Aorta (tissue), 5 donors: ENCODE measurements around the gene PLA2G4A. TPM values are rescaled to one million over a fixed set of nuclear protein-coding genes. Genes with fewer than 3 reads are reported as not detected.
A peak's percentile ranks its signal among the peaks of the same experiment; 100 is the strongest.

Experiments
- ATAC-seq: fragments of 200-7000 bp; cut with Tn5 transposase; one replicate; pipeline ENCODE4 v1.9.1; 2022; ENCODE audit warnings: moderate library complexity; ENCODE audit not compliant: low FRiP score
- DNase-seq, 2 donors: peaks; one replicate each; pipeline ENCODE4 v3.0.0-alpha.2; 2020
- H3K27ac ChIP-seq, 2 donors: one replicate each; pipeline ENCODE4 v1.5.1; 2013; ENCODE audit warnings: low read length in 2 of 2, mild to moderate bottlenecking in 2 of 2, moderate library complexity in 2 of 2, control low read depth in 1 of 2, inconsistent platforms in 1 of 2, low read depth in 1 of 2
- H3K27me3 ChIP-seq, 2 donors: one replicate each; pipeline ENCODE4 v1.6.1; 2013; ENCODE audit warnings: control low read depth in 1 of 2, low read length in 1 of 2, mild to moderate bottlenecking in 1 of 2, moderate library complexity in 1 of 2; ENCODE audit not compliant: insufficient read depth in 2 of 2, control insufficient read depth in 1 of 2
- H3K36me3 ChIP-seq, 2 donors: one replicate each; pipeline ENCODE4 v1.6.1; 2013; ENCODE audit warnings: control low read depth in 1 of 2, low read length in 1 of 2, mild to moderate bottlenecking in 1 of 2; ENCODE audit not compliant: insufficient read depth in 2 of 2, control insufficient read depth in 1 of 2
- H3K4me1 ChIP-seq, 2 donors: one replicate each; pipeline ENCODE4 v1.6.1; 2013; ENCODE audit warnings: low read length in 2 of 2, control low read depth in 1 of 2, mild to moderate bottlenecking in 1 of 2, moderate library complexity in 1 of 2; ENCODE audit not compliant: insufficient read depth in 2 of 2, control insufficient read depth in 1 of 2
- H3K4me3 ChIP-seq, 2 donors: one replicate each; pipeline ENCODE4 v1.5.1; 2013; ENCODE audit warnings: low read length in 2 of 2, control low read depth in 1 of 2, mild to moderate bottlenecking in 1 of 2
- H3K9me3 ChIP-seq: one replicate; pipeline ENCODE4 v1.6.1; 2013; ENCODE audit warnings: mild to moderate bottlenecking, low read length; ENCODE audit not compliant: control insufficient read depth
- WGBS, 2 donors: extraction: QIAGEN DNeasy Blood & Tissue Kit; methylation state at CpG; one replicate each; pipeline ENCODE4 v1.1.7; 2013; 5-methylcytosine and 5-hydroxymethylcytosine counted together
- intact Hi-C, 2 donors: fragments of 100-400 bp; cut with DNase I; formaldehyde crosslinking; loops; one replicate each; pipeline versions ENCODE4 v1.14.2 to v1.15.0; 2022
- polyA plus RNA-seq, 2 donors: library from polyadenylated mRNA; stranded (reverse); fragments of 200-250 nt; gene quantifications; one replicate each; pipeline ENCODE4 v1.2.3, GENCODE V29; 2013
- total RNA-seq, 2 donors: library from RNA; stranded (reverse); fragmentation: NEBNext Ultra II Directional; extraction: Animal tissue kit (Norgen Biotek cat#: 25700); gene quantifications; one replicate each; pipeline ENCODE4 v1.2.1, GENCODE V29; 2021
- donor health status: healthy with polysubstance abuse.
- donor health status: Bipolar disorder and iron deficiency.
- donor health status: DM: no; HTN: no; CAD: no.
- donor health status: DM: no; HTN: no; CAD: no.
- donor health status: DM: yes; HTN: yes; CAD: no.

Gene PLA2G4A
- total and polyA plus RNA-seq, 4 donors = 4.6 to 11.8 (median 7.9) TPM

- ATAC-seq = no peak
- 34 to 37% methylated on average over 2 of the region's 2 CpGs for WGBS, 2 donors
- Histone ChIP-seq H3K27ac (no peak overlapping the region), H3K9me3 (no peaks in the 10 kb centered on the region), H3K4me1 (peaks cover 0 to 2% of the 10 kb centered on the region in 2 donors), H3K27me3 (no peaks in the 10 kb centered on the region), H3K4me3 (no peak overlapping the region), H3K36me3 (no peaks in the 10 kb centered on the region)
- intact Hi-C loops = no loop called here
- DNase-seq = no peak
Measured at GRCh38 chr1:186888367-186888766, 59.6 kb downstream of the PLA2G4A start.

- Histone ChIP-seq H3K27ac (no peak overlapping the region), H3K4me3 (no peak overlapping the region), H3K4me1 (peaks cover 0 to 3% of the 10 kb centered on the region in 2 donors), H3K36me3 (no peaks in the 10 kb centered on the region), H3K27me3 (no peaks in the 10 kb centered on the region), H3K9me3 (no peaks in the 10 kb centered on the region)
- ATAC-seq = no peak
- DNase-seq = no peak
- intact Hi-C loops = no loop called here
Measured at GRCh38 chr1:186892936-186893335, 64.2 kb downstream of the PLA2G4A start.

- H3K4me1 ChIP-seq = peaks cover 0 to 2% of the 10 kb centered on the region in 2 donors
- intact Hi-C loops = no loop called here
- H3K36me3 ChIP-seq = no peaks in the 10 kb centered on the region
- DNase-seq (no peak), ATAC-seq (peak; percentile 51)
- no peaks in the 10 kb centered on the region for H3K27me3 ChIP-seq
- H3K9me3 ChIP-seq = no peaks in the 10 kb centered on the region
- H3K4me3 ChIP-seq = no peak overlapping the region
- H3K27ac ChIP-seq = no peak overlapping the region
Measured at GRCh38 chr1:186894415-186894814, 65.7 kb downstream of the PLA2G4A start.

- Histone ChIP-seq H3K9me3 (no peaks in the 10 kb centered on the region), H3K4me1 (peaks cover 0 to 2% of the 10 kb centered on the region in 2 donors), H3K27ac (no peak overlapping the region), H3K4me3 (no peak overlapping the region), H3K36me3 (no peaks in the 10 kb centered on the region), H3K27me3 (no peaks in the 10 kb centered on the region)
- ATAC-seq (peak; percentile 17), DNase-seq (no peak)
- intact Hi-C loops = no loop called here
- WGBS, 2 donors = 76 to 83% methylated on average over 1 of the region's 1 CpG
Measured at GRCh38 chr1:186896211-186896610, 67.5 kb downstream of the PLA2G4A start.

GRCh38 chr1:186897008-186897407 is 68.3 kb downstream of the PLA2G4A start:
- 37 to 49% methylated on average over 3 of the region's 3 CpGs for WGBS, 2 donors
- Histone ChIP-seq H3K27me3 (no peaks in the 10 kb centered on the region), H3K4me1 (peaks cover 0 to 2% of the 10 kb centered on the region in 2 donors), H3K27ac (no peak overlapping the region), H3K9me3 (no peaks in the 10 kb centered on the region), H3K4me3 (no peak overlapping the region), H3K36me3 (no peaks in the 10 kb centered on the region)
- intact Hi-C loops = no loop called here
- ATAC-seq (no peak), DNase-seq (no peak)

GRCh38 chr1:186899577-186899976 is 70.8 kb downstream of the PLA2G4A start:
- ATAC-seq (no peak), DNase-seq (no peak)
- H3K27me3 ChIP-seq = no peaks in the 10 kb centered on the region
- 79 to 82% methylated on average over 3 of the region's 3 CpGs for WGBS, 2 donors
- no peak overlapping the region for H3K27ac ChIP-seq
- H3K4me3 ChIP-seq = no peak overlapping the region
- no peaks in the 10 kb centered on the region for H3K36me3 ChIP-seq
- intact Hi-C loops = no loop called here
- H3K9me3 ChIP-seq = no peaks in the 10 kb centered on the region
- peaks cover 0 to 2% of the 10 kb centered on the region in 2 donors for H3K4me1 ChIP-seq

GRCh38 chr1:186899977-186900376 is 71.2 kb downstream of the PLA2G4A start:
- 77 to 88% methylated on average over 2 of the region's 2 CpGs for WGBS, 2 donors
- Histone ChIP-seq H3K27ac (no peak overlapping the region), H3K4me3 (no peak overlapping the region), H3K4me1 (peaks cover 0 to 2% of the 10 kb centered on the region in 2 donors), H3K9me3 (no peaks in the 10 kb centered on the region), H3K36me3 (no peaks in the 10 kb centered on the region), H3K27me3 (no peaks in the 10 kb centered on the region)
- ATAC-seq (peak; percentile 34), DNase-seq (no peak)
- intact Hi-C loops = no loop called here

GRCh38 chr1:186900539-186901237 is 71.9 kb downstream of the PLA2G4A start:
- H3K36me3 ChIP-seq = no peaks in the 10 kb centered on the region
- no peaks in the 10 kb centered on the region for H3K4me1 ChIP-seq
- no peak overlapping the region for H3K27ac ChIP-seq
- no peak overlapping the region for H3K4me3 ChIP-seq
- H3K9me3 ChIP-seq = no peaks in the 10 kb centered on the region
- DNase-seq (no peak), ATAC-seq (no peak)
- H3K27me3 ChIP-seq = no peaks in the 10 kb centered on the region
- intact Hi-C loops = no loop called here
- WGBS, 2 donors = 53 to 59% methylated on average over 5 of the region's 5 CpGs

GRCh38 chr1:186901631-186902030 is 72.9 kb downstream of the PLA2G4A start:
- ATAC-seq = no peak
- intact Hi-C loops = no loop called here
- DNase-seq = no peak
- H3K4me1 ChIP-seq = no peaks in the 10 kb centered on the region
- no peaks in the 10 kb centered on the region for H3K9me3 ChIP-seq
- H3K4me3 ChIP-seq = no peak overlapping the region
- no peaks in the 10 kb centered on the region for H3K27me3 ChIP-seq
- H3K36me3 ChIP-seq = no peaks in the 10 kb centered on the region
- no peak overlapping the region for H3K27ac ChIP-seq
